ENCODE measurements around the gene FHIT.

- TF ChIP-seq CTCF (IDR thresholded peaks at IDR 0.05): no peak
- TF ChIP-seq POLR2A (IDR thresholded peaks at IDR 0.05): no peak
Observed at GRCh38 chr3:60758831-60759230, 492.4 kb downstream of the FHIT start.

All from ovary (tissue), 3 donors.